ENCODE data around the gene GPR135.

GRCh38 chr14:59482541-59483331 lies 17.6 kb upstream of the GPR135 start:
- TF ChIP-seq CTCF (conservative IDR thresholded peaks at IDR 0.05 in 1 of 2, IDR thresholded peaks at IDR 0.05 in 1 of 2; ENCODE audit: low read depth in 1 of 2, low read length in 2 of 2) (no peak), EZH2 (IDR thresholded peaks at IDR 0.05; ENCODE audit: low read length, missing control alignments) (no peak)
